SK-N-SH (cell line): Measurements from ENCODE around the gene GAP43. TPM values are rescaled to one million over a fixed set of nuclear protein-coding genes. Genes with fewer than 3 reads are reported as not detected.

Experiments used
- CTCF ChIA-PET: fragments of 300-600, 350-600 bp; formaldehyde crosslinking; extraction: SDS; loops from one replicate; lab custom pipeline; 2021; lab: Yijun Ruan, JAX
- POLR2A ChIA-PET: fragments of 350-600 bp; sonication (Branson Sonifier 250); formaldehyde crosslinking; extraction: SDS; loops from one replicate; lab custom pipeline; 2020; ENCODE audit warnings: antibody characterized with exemption, inconsistent platforms; lab: Yijun Ruan, JAX
- DNase-seq: peaks from one replicate; pipeline ENCODE4 v3.0.0; 2012
- H2AFZ ChIP-seq: fragments of 200-600 bp; sonication (generic); 2 replicates; pipeline ENCODE4 v1.8.1; 2016; ENCODE audit warnings: antibody characterized with exemption, mild to moderate bottlenecking, low read depth
- H3F3A ChIP-seq: fragments of 200-600 bp; sonication (generic); replicated peaks from 2 replicates; pipeline ENCODE3; 2016; ENCODE audit warnings: antibody characterized with exemption, mild to moderate bottlenecking; ENCODE audit not compliant: insufficient read depth
- H3K27ac ChIP-seq, 2 experiments: fragments of 200-500 bp in 1 of 2; fragments of 200-600 bp in 1 of 2; sonication (Bioruptor generic) in 1 of 2; sonication (generic), shearing (Covaris generic) in 1 of 2; 2 replicates each; pipeline versions ENCODE4 v1.5.1 to v1.6.1; 2014 to 2016; ENCODE audit warnings: low read depth in 2 of 2, inconsistent platforms in 1 of 2, low read length in 1 of 2, mild to moderate bottlenecking in 1 of 2, mixed read lengths in 1 of 2
- H3K27me3 ChIP-seq: fragments of 200-600 bp; sonication (generic), shearing (Covaris generic); 2 replicates; pipeline ENCODE4 v1.6.1; 2016; ENCODE audit warnings: mixed run types; ENCODE audit not compliant: insufficient read depth
- H3K36me3 ChIP-seq, 2 experiments: fragments of 200-500 bp in 1 of 2; fragments of 200-600 bp in 1 of 2; sonication (Bioruptor generic) in 1 of 2; sonication (generic) in 1 of 2; replicated peaks in 1 of 2; 2 replicates each; pipeline versions ENCODE3 to v1.5.1; 2014 to 2016; ENCODE audit warnings: low read length in 1 of 2, mild to moderate bottlenecking in 1 of 2; ENCODE audit not compliant: insufficient read depth in 2 of 2, control insufficient read depth in 1 of 2
- H3K4me1 ChIP-seq, 2 experiments: fragments of 200-500 bp in 1 of 2; fragments of 200-600 bp in 1 of 2; sonication (Bioruptor generic) in 1 of 2; sonication (generic), shearing (Covaris generic) in 1 of 2; 2 replicates each; pipeline versions ENCODE4 v1.5.1 to v1.6.1; 2014 to 2016; ENCODE audit warnings: low read depth in 1 of 2, low read length in 1 of 2, mixed run types in 1 of 2; ENCODE audit not compliant: insufficient read depth in 2 of 2, control insufficient read depth in 1 of 2
- H3K4me2 ChIP-seq: fragments of 200-600 bp; sonication (generic), shearing (Covaris generic); 2 replicates; pipeline ENCODE4 v1.6.1; 2017; ENCODE audit warnings: mixed run types
- H3K4me3 ChIP-seq, 2 experiments: fragments of 200-500 bp in 1 of 2; fragments of 200-600 bp in 1 of 2; sonication (Bioruptor generic) in 1 of 2; sonication (generic), shearing (Covaris generic) in 1 of 2; 2 replicates each; pipeline versions ENCODE4 v1.5.1 to v1.8.1; 2014 to 2016; ENCODE audit warnings: low read depth in 2 of 2, inconsistent platforms in 1 of 2, low read length in 1 of 2, mild to moderate bottlenecking in 1 of 2, mixed read lengths in 1 of 2, moderate library complexity in 1 of 2
- H3K79me2 ChIP-seq: fragments of 200-600 bp; sonication (generic); 2 replicates; pipeline ENCODE4 v1.8.1; 2017; ENCODE audit warnings: mild to moderate bottlenecking; ENCODE audit not compliant: insufficient read depth
- H3K9ac ChIP-seq: fragments of 200-600 bp; sonication (generic); 2 replicates; pipeline ENCODE4 v1.6.1; 2017; ENCODE audit warnings: mixed run types
- H3K9me2 ChIP-seq: fragments of 200-600 bp; sonication (generic); 2 replicates; pipeline ENCODE4 v1.6.1; 2017; ENCODE audit warnings: mixed run types
- H3K9me3 ChIP-seq: fragments of 200-600 bp; sonication (generic); 2 replicates; pipeline ENCODE4 v1.6.1; 2017; ENCODE audit warnings: mixed run types, mild to moderate bottlenecking, moderate library complexity
- H4K20me1 ChIP-seq: fragments of 200-600 bp; sonication (generic); 2 replicates; pipeline ENCODE4 v1.6.1; 2017; ENCODE audit warnings: mild to moderate bottlenecking, mixed run types; ENCODE audit not compliant: insufficient read depth
- CHD2 ChIP-seq: fragments of 150-350 bp; IDR thresholded peaks from 2 replicates; pipeline ENCODE4 v1.6.1; 2018; ENCODE audit warnings: low read length; ENCODE audit not compliant: partially characterized antibody
- ELF1 ChIP-seq: IDR thresholded peaks from 2 replicates; pipeline ENCODE4 v1.4.0; 2012
- EP300 ChIP-seq, 2 experiments: IDR thresholded peaks; 2 replicates each; pipeline versions ENCODE4 v1.4.0 to v1.6.1; 2012; ENCODE audit warnings: borderline replicate concordance in 1 of 2, low read depth in 1 of 2, low read length in 1 of 2
- EZH2phosphoT487 ChIP-seq: fragments of 200-600 bp; sonication (generic); IDR thresholded peaks from 2 replicates; pipeline ENCODE4 v1.6.1; 2017; ENCODE audit warnings: low read depth, mixed run types, mild to moderate bottlenecking, antibody characterized with exemption, moderate library complexity, borderline replicate concordance
- FOSL2 ChIP-seq: IDR thresholded peaks from 2 replicates; pipeline ENCODE4 v1.4.0; 2012; ENCODE audit warnings: low read depth, mild to moderate bottlenecking, moderate library complexity, borderline replicate concordance
- MXI1 ChIP-seq: IDR thresholded peaks from 2 replicates; pipeline ENCODE4 v1.6.1; 2012; ENCODE audit warnings: mild to moderate bottlenecking, low read depth, low read length, improper control_type of control experiment
- NRF1 ChIP-seq: IDR thresholded peaks from 2 replicates; pipeline ENCODE4 v1.6.1; 2012; ENCODE audit warnings: low read depth, mild to moderate bottlenecking, low read length
- POLR2AphosphoS5 ChIP-seq: IDR thresholded peaks from 2 replicates; pipeline ENCODE4 v1.6.1; 2012; ENCODE audit warnings: low read depth, low read length
- RAD21 ChIP-seq: IDR thresholded peaks from 2 replicates; pipeline ENCODE4 v1.6.1; 2012; ENCODE audit warnings: mild to moderate bottlenecking, low read length
- RCOR1 ChIP-seq: fragments of 150-350 bp; IDR thresholded peaks from 2 replicates; pipeline ENCODE4 v1.6.1; 2017; ENCODE audit warnings: antibody characterized with exemption, low read length
- RFX5 ChIP-seq: IDR thresholded peaks from 2 replicates; pipeline ENCODE4 v1.6.1; 2012; ENCODE audit warnings: mild to moderate bottlenecking, improper control_type of control experiment, low read length
- SIN3A ChIP-seq: IDR thresholded peaks from 2 replicates; pipeline ENCODE4 v1.6.1; 2012; ENCODE audit warnings: low read depth, mild to moderate bottlenecking, low read length, moderate library complexity, borderline replicate concordance
- YY1 ChIP-seq: IDR thresholded peaks from 2 replicates; pipeline ENCODE4 v1.4.0; 2012; ENCODE audit warnings: low read depth, mild to moderate bottlenecking
- polyA plus RNA-seq, 3 experiments: library from polyadenylated mRNA; depleted of rRNA; stranded (reverse); fragments of >200 nt; gene quantifications; 2 replicates each; pipeline ENCODE4 v1.2.3, GENCODE V29; 2012
- TF ChIP-seq, protein P1 (sequence below): fragments of 150-350 bp; IDR thresholded peaks from 2 replicates; pipeline ENCODE4 v1.6.1; 2016; ENCODE audit warnings: mild to moderate bottlenecking, low read depth, low read length
- TF ChIP-seq, protein P2 (sequence below): IDR thresholded peaks from 2 replicates; pipeline ENCODE4; 2012
- TF ChIP-seq, protein P3 (sequence below): IDR thresholded peaks from 2 replicates; pipeline ENCODE4 v1.6.1; 2012; ENCODE audit warnings: mild to moderate bottlenecking, low read depth, low read length, moderate library complexity
- TF ChIP-seq, protein P4 (sequence below): fragments of 150-350 bp; IDR thresholded peaks from 2 replicates; pipeline ENCODE4 v1.6.1; 2017; ENCODE audit warnings: antibody characterized with exemption, low read length, low read depth, borderline replicate concordance
- TF ChIP-seq, protein P5 (sequence below): IDR thresholded peaks from 2 replicates; pipeline ENCODE4 v1.4.0; 2012; ENCODE audit warnings: low read depth, borderline replicate concordance

The GAP43 gene
- polyA plus RNA-seq, 1 of the 3 experiments (the other 2 are of a cell fraction), result 14.0 TPM

DNA sequence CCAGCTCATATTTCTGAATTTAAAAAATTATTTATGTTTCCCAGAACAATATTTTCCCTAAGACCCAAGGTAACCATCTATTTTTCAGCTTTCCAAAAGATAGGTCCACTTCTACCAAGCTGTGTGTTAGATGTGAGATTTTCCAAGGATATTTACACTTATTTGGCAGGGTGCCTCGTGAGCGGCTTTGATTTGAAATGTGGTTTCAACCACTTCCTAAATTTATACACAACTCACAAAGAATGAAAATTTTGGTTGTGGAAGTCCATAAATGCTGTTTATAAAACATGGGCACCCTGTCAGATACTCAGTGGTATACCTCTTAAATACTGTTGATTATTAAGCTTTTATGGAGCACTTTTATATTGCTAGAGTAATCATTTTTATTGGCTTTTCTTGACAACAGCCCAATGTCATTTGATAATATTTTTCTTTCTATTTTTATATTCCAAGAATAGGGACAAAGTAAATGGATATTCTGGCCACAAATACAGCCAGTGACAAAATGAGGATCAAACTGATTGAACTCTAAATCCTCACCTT lies 57.6 kb downstream of the GAP43 start (continued):
- TF ChIP-seq, protein P1, sequence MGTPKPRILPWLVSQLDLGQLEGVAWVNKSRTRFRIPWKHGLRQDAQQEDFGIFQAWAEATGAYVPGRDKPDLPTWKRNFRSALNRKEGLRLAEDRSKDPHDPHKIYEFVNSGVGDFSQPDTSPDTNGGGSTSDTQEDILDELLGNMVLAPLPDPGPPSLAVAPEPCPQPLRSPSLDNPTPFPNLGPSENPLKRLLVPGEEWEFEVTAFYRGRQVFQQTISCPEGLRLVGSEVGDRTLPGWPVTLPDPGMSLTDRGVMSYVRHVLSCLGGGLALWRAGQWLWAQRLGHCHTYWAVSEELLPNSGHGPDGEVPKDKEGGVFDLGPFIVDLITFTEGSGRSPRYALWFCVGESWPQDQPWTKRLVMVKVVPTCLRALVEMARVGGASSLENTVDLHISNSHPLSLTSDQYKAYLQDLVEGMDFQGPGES, result no peak
- TF ChIP-seq ELF1, result no peak

DNA sequence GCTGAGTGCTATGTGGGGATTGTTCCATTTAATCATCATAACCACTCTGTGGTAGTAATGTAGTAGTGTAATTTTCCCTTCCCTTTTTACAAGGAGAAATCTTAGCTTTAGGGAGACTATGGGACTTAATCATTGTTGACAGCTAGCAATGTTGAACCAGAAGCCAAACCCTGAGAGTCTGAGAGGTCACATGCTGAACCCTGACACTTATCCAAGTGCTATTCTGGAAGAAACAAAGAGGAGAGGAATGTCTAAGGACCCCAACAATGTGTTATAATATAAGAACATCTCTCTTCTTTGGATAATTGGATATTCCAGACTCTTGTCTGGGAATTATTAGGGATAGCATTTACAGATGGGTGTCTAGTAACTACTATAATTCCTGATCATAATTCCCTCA lies 58.4 kb downstream of the GAP43 start:
- no peak for DNase-seq
- Histone ChIP-seq H4K20me1 (no peaks in the 10 kb centered on the region), H2AFZ (no peak overlapping the region), H3K9me2 (no peaks in the 10 kb centered on the region), H3K79me2 (no peaks in the 10 kb centered on the region), H3K27me3 (no peaks in the 10 kb centered on the region), H3K9ac (no peak overlapping the region), H3K9me3 (no peaks in the 10 kb centered on the region), H3F3A (no peaks in the 10 kb centered on the region), H3K36me3 (no peaks in the 10 kb centered on the region), H3K4me2 (no peak overlapping the region), H3K4me3 (no peak overlapping the region), H3K4me1 (no peaks in the 10 kb centered on the region), H3K27ac (no peak overlapping the region)
- POLR2A ChIA-PET, result no interaction called here
- TF ChIP-seq RCOR1, result no peak
- TF ChIP-seq CHD2, result no peak
- TF ChIP-seq RFX5, result no peak
- TF ChIP-seq EP300 (IDR thresholded peaks at IDR 0.05; ENCODE audit: borderline replicate concordance in 1 of 2, low read depth in 1 of 2, low read length in 1 of 2), result no peak
- TF ChIP-seq SIN3A, result no peak
- no peak for TF ChIP-seq POLR2AphosphoS5
- TF ChIP-seq MXI1, result no peak
- TF ChIP-seq RAD21, result no peak
- TF ChIP-seq, protein P2, sequence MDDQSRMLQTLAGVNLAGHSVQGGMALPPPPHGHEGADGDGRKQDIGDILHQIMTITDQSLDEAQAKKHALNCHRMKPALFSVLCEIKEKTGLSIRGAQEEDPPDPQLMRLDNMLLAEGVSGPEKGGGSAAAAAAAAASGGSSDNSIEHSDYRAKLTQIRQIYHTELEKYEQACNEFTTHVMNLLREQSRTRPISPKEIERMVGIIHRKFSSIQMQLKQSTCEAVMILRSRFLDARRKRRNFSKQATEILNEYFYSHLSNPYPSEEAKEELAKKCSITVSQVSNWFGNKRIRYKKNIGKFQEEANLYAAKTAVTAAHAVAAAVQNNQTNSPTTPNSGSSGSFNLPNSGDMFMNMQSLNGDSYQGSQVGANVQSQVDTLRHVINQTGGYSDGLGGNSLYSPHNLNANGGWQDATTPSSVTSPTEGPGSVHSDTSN, result no peak
- TF ChIP-seq, protein P3, sequence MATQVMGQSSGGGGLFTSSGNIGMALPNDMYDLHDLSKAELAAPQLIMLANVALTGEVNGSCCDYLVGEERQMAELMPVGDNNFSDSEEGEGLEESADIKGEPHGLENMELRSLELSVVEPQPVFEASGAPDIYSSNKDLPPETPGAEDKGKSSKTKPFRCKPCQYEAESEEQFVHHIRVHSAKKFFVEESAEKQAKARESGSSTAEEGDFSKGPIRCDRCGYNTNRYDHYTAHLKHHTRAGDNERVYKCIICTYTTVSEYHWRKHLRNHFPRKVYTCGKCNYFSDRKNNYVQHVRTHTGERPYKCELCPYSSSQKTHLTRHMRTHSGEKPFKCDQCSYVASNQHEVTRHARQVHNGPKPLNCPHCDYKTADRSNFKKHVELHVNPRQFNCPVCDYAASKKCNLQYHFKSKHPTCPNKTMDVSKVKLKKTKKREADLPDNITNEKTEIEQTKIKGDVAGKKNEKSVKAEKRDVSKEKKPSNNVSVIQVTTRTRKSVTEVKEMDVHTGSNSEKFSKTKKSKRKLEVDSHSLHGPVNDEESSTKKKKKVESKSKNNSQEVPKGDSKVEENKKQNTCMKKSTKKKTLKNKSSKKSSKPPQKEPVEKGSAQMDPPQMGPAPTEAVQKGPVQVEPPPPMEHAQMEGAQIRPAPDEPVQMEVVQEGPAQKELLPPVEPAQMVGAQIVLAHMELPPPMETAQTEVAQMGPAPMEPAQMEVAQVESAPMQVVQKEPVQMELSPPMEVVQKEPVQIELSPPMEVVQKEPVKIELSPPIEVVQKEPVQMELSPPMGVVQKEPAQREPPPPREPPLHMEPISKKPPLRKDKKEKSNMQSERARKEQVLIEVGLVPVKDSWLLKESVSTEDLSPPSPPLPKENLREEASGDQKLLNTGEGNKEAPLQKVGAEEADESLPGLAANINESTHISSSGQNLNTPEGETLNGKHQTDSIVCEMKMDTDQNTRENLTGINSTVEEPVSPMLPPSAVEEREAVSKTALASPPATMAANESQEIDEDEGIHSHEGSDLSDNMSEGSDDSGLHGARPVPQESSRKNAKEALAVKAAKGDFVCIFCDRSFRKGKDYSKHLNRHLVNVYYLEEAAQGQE, result no peak
- TF ChIP-seq EZH2phosphoT487, result no peak
- TF ChIP-seq, protein P4, sequence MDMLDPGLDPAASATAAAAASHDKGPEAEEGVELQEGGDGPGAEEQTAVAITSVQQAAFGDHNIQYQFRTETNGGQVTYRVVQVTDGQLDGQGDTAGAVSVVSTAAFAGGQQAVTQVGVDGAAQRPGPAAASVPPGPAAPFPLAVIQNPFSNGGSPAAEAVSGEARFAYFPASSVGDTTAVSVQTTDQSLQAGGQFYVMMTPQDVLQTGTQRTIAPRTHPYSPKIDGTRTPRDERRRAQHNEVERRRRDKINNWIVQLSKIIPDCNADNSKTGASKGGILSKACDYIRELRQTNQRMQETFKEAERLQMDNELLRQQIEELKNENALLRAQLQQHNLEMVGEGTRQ, result no peak
- TF ChIP-seq FOSL2, result no peak
- no peak for TF ChIP-seq NRF1
- TF ChIP-seq YY1, result no peak
- TF ChIP-seq, protein P5, sequence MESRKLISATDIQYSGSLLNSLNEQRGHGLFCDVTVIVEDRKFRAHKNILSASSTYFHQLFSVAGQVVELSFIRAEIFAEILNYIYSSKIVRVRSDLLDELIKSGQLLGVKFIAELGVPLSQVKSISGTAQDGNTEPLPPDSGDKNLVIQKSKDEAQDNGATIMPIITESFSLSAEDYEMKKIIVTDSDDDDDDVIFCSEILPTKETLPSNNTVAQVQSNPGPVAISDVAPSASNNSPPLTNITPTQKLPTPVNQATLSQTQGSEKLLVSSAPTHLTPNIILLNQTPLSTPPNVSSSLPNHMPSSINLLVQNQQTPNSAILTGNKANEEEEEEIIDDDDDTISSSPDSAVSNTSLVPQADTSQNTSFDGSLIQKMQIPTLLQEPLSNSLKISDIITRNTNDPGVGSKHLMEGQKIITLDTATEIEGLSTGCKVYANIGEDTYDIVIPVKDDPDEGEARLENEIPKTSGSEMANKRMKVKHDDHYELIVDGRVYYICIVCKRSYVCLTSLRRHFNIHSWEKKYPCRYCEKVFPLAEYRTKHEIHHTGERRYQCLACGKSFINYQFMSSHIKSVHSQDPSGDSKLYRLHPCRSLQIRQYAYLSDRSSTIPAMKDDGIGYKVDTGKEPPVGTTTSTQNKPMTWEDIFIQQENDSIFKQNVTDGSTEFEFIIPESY, result no peak
- CTCF ChIA-PET, result interaction anchor here (0.6 to 2.3 kb wide), 6 partner anchors 9 to 590 kb away, joined by 3 to 8 read pairs (median 4); no protein-coding TSS in a partner anchor
